AG10803 (cell line): ENCODE data around the gene SBK1.

Experiments
- DNase-seq: peaks from one replicate; pipeline ENCODE4 v3.0.0; 2010; ENCODE audit warnings: low read depth
- H3K4me3 ChIP-seq: 2 replicates; pipeline ENCODE4 v1.5.1; 2011; ENCODE audit warnings: mild to moderate bottlenecking, low read length, control low read depth
- TF ChIP-seq, protein P1 (sequence below): conservative IDR thresholded peaks from 2 replicates; pipeline ENCODE4 v1.5.1; 2011; ENCODE audit warnings: mild to moderate bottlenecking, low read length, control low read depth, inconsistent platforms

The SBK1 gene

DNA sequence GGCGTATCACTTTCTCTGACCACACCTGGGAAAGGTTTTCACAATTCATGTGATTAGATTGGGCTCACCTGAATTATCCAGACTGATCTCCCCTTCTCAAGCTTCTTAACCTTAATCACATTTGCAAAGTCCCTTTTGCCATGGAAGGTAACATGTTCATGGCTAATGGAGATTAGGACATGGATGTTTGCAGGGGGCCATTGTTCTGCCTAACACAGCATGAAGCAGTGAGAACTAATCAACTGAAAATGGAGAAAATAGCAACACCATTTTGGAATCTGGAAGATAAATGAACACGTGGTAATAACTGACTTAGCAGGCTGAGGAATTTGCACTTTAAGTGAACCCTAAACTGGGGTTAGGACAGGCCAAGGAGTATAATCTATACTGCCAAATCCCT, 25.0 kb upstream of the SBK1 start:
- TF ChIP-seq, protein P1, sequence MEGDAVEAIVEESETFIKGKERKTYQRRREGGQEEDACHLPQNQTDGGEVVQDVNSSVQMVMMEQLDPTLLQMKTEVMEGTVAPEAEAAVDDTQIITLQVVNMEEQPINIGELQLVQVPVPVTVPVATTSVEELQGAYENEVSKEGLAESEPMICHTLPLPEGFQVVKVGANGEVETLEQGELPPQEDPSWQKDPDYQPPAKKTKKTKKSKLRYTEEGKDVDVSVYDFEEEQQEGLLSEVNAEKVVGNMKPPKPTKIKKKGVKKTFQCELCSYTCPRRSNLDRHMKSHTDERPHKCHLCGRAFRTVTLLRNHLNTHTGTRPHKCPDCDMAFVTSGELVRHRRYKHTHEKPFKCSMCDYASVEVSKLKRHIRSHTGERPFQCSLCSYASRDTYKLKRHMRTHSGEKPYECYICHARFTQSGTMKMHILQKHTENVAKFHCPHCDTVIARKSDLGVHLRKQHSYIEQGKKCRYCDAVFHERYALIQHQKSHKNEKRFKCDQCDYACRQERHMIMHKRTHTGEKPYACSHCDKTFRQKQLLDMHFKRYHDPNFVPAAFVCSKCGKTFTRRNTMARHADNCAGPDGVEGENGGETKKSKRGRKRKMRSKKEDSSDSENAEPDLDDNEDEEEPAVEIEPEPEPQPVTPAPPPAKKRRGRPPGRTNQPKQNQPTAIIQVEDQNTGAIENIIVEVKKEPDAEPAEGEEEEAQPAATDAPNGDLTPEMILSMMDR = no peak
- DNase-seq = no peak
- H3K4me3 ChIP-seq = no peak overlapping the region

DNA sequence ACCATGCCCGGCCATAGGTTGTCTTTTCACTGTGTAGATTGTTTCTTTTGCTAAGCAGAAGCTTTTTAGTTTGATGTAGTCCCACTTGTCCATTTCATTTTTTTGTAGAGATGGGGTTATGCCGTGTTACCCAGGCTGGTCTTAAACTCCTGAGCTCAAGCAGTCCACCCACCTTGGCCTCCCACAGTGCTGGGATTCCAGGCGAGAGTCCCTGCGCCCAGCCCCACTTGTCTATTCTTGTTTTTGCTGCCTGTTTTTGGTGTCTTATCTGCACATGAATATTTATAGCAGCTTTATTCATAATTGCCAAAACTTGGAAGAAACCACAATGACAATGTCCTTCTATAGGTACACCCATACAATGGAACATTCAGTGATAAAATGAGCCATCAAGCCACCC, 18.8 kb upstream of the SBK1 start:
- TF ChIP-seq, protein P1 = no peak
- H3K4me3 ChIP-seq = no peak overlapping the region
- DNase-seq = no peak

DNA sequence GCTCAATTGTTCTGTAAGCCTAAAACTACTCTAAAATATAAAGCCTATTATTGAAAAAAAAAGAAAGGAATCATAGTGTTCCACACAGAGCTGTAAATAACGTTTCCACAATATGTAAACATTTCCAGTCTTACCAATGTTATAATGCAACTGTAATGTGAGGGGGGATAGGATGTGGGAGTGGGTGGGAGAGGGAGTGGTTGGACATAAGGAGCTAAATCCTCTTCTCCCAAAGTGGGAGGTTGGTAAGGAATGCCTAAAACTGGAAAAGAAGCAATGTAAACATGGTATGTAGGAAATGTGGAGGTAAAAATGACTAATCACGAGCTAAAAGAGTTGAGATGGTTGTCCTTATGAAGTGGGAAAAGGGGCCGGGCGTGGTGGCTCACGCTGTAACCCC, 17.6 kb upstream of the SBK1 start:
- H3K4me3 ChIP-seq = no peak overlapping the region
- TF ChIP-seq, protein P1 = no peak
- no peak for DNase-seq

DNA sequence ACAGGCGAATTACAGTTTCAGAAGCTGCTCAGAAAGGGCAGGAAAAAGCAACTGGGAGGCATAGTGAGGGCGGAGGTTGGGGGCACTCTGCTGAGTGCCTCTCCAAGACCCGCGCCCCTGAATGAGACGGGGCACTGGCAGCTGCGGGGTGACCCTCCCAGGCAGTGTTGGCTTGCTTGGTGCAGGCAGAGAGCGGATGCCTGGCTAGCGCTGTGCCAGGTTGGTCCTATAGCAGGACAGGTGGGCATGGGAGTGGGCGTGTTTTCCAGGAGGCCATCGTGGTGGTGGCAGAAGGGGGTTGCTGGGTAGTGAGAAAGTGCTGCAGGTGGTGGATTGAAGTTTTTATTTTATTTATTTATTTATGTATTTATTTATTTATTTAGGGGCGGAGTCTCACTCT, 16.0 kb upstream of the SBK1 start:
- TF ChIP-seq, protein P1 = no peak
- DNase-seq = no peak
- no peak overlapping the region for H3K4me3 ChIP-seq

DNA sequence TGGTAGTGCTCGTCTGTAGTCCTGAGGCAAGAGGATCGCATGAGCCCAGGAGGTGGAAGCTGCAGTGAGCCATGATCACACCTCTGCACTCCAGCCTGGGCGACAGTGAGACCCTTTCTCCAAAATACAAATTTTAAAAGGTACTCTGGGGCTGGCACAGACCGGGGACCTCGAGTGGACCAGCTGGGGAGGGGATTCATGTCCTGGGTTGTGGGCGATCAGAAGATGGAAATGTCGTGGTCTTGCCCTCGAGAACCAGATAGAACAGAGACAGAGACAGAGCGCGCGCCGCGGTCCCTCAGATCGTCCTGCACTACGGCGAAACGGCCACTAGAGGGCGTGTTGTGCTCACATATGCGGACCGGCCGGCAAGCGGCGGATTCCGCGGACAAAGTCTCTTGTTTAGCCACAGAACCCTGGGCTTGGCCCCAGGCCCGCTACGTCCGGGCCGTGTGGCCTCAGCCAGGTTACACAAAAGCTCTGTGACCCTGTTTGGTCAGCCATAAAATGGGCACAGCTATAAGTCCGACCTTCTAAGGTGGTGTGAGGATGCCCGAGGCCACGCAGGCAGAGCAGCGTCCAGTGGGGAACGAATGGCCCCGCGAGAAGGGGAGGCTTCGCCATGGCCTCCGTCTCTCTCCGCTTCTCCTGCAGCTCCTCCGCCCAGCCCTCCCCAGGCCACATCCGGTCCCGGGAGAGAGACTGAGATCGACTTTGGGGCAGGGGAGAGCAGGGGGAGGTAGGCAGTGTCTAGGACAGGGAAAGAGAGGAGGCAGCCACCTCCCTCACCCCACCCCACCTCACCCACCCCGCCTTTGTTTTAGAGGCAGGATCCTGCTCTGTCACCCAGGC, 14.6 kb upstream of the SBK1 start:
- H3K4me3 ChIP-seq = peak overlapping the region; percentile 57
- TF ChIP-seq, protein P1 = peak; percentile 90
- peak; percentile 67 for DNase-seq

DNA sequence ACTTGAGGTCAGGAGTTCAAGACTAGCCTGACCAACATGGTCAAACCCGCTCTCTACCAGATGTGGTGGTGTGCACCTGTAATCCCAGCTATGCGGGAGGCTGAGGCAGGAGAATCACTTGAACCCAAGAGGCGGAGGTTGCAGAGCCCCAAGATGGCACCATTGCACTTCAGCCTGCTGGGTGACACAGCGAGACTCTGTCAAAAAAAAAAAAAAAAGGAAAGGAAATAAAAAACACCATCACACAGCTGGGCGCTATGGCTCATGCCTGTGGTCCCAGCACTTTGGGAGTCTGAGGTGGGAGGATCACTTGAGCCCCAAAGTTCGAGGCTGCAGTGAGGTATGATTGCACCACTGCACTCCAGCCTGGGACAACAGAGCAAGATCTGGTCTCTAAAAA, 13.3 kb upstream of the SBK1 start:
- TF ChIP-seq, protein P1 = no peak
- no peak overlapping the region for H3K4me3 ChIP-seq
- no peak for DNase-seq
